ENCODE results near the gene IFNL2.
A peak's percentile ranks its signal among the peaks of the same experiment; 100 is the strongest.
"Not testable (repeated sequence)": the region's sequence is repeated elsewhere in the genome, so short reads cannot be mapped to it uniquely, and the experiment has no call there.

The IFNL2 gene

DNA sequence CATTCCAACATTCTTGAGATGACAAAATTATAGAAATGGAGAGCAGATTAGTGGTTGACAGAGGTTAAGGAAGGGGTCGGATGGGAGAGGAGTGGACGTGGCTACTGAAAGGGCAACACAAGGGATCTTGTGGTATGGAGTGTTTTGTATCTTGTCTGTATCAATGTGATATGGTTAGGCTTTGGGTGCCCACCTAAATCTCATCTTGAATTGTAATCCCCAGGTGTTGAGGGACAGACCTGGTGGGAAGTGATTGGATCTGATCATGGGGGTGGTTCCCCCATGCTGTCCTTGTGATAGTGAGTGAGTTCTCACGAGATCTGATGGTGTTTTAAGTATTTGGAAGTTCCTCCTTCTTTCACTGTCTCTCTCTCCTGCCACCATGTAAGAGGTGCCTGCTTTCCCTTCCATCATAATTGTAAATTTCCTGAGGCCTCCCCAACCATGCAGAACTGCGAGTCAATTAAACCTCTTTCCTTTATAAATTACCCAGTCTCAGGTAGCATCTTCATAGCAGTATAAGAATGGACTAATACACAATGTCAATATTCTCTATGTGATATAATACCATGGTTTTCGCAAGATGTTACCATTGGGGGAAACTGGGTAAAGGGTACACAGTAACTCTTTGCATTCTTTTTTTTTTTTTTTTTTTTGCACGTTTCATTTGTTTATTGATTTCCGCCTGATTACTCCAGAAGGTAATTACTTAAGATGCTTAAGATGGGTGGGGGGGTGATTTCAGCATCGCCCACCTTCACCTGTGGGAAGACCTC lies 14.6 kb upstream of the IFNL2 start:
- no peak for DNase-seq (ENCODE audit: low spot score)

DNA sequence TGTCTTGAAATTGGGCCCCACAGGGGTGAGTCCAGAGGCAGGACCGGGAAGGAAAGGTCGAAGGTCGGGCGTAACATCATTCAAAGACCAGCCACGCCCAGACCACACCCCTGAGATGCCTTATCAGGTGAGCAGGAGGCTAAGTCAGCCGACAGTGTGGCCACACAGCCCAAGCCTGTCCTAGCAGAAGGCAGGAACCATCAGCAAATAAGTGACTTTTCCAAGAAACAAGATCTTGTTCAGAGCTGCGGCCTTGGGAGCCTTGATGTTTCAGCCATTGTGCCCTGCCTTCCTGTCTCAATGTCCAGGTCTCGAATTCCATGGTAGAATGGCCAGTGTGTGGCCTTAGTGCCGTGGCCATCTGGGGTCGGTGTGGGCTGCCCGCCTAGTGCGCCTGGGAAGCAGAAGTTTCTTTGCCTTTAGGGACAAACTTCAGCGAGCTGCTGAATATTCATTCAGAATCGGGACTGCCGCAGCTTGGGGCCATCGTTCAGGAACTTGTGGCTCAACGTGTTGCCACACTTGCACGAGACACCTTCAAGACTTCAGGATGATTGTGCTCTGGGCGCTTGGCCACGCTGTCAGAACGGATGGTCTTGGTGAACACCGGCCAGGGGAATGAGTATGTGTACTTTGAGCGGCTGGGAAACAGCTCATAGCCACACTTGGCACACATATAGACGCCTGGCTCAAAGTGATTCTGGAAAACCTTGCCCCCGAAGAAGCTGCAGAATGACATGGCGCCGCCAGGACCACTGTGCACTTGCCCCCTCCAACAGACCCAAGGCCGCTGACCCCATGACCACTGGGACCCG lies 13.5 kb upstream of the IFNL2 start:
- no peak for DNase-seq (ENCODE audit: low spot score)

DNA sequence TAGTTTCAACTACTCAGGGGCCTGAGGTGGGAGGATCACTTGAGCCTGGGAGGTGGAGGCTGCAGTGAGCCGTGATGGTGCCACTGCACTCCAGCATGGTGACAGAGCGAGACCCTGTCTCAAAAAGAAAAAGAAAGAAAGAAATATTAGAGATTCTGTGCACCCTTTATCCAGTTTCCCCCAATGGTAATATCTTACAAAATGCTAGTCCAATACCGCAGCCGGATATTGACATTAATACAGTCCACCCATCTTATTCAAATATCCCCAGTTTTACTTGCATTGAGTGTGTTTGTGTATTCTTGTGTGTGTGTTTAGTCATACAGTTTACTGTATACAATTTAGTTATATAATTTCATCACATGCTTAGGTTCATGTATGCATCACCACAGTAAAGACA lies 11.0 kb upstream of the IFNL2 start:
- DNase-seq (ENCODE audit: low spot score), result no peak

DNA sequence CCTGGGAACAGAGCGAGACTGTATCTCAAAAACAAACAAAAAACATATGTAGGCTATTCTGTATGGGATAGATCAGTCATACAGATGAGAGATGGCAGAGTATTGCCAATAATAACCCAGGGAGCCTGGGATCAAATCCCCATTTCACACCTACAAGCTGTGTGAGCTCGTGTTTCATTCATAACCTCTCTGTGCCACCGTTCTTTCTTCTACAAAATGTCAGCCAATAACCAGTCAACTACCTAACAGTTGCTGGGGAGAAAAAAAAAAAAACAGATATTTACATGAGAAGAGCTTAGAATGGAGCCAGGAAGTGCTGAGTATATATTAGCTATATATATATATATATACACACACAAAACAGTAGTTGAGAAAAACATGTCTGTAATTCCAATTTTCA lies 6.5 kb upstream of the IFNL2 start:
- DNase-seq (ENCODE audit: low spot score), result no peak

DNA sequence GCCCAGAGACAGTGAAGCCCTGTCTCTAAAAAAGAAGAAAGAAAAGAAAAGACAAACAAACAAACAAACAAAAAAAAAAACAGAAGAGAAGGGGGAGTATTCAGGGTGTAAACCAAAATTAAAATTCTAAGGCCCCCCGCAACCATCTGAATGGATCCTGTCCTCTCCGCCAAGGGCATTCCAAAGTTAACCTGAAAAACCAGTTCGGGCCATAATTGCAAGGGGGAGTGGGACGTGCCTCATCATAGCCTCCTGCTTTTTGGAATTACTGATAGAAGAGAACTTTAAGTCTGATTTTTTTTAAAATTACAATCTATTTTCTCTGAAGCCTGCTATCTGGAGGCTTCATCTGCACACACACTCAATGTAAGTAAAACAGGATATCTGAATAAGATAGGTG lies 5.7 kb upstream of the IFNL2 start:
- DNase-seq (ENCODE audit: low spot score), result no peak

DNA sequence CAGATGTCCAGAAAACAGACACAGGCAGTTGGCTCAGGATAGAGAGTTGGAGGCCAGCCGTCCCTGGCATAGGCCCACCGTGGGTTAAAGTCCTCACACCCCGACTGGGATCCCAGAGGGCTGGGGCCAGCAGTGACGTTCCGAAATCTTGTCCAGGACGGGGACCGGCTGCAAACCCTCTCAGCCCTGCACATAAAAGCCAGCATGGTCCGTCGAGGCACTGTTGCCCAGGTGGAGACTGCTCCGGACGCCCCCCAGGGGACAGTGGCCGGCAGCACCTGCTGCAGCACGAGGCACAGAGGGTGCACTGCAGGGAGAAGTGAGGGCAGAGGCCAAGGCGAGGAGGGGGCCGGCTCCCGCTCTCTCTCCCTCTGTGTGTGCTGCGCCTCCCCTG lies 4.3 kb upstream of the IFNL2 start:
- no peak for DNase-seq (ENCODE audit: low spot score)

DNA sequence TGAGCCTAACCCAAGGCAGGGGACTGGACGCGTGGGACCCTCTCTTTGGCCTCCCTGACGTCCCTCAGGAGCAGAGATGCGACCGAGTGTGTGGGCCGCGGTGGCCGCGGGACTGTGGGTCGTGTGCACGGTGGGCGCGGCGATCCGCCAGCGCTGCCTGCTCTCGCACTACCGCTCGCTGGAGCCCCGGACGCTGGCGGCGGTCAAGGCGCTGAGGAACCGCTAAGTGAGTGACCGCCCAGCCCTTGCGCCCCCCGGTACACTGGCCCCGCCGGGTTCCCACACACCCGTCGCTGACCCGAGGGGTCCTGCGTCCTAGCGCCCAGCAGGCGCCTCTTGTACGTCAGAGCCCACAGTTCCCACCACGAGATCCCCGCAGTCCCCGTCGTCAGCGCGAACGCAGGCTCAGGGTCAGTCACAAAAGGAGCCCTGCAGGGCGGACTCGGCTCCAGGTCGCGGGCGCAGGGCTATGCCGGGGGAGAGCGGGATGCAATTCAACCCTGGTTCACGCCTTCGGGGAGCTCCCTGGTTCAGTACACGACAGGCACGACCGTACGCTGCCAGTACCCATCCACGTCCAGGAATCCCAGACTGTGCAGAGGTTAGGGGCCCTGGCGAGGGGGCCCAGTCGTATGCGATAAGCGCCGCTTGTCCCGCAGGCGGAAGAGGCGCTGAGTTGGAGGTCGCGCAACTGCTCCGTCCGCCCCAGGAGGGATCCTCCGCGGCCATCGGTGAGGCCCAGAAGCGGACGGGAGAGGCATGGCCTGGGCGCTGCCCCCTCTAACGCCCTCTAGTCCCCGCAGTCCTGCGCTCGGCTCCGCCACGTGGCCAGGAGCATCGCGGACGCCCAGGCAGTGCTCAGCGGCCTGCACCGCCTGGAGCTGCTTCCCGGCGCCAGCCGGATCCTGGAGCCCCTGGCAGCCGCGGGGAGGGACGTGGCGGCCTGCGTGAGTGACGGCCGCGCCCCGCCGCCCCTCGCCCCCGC lies 3.6 kb upstream of the IFNL2 start:
- DNase-seq (ENCODE audit: low spot score), result peak; percentile 42

DNA sequence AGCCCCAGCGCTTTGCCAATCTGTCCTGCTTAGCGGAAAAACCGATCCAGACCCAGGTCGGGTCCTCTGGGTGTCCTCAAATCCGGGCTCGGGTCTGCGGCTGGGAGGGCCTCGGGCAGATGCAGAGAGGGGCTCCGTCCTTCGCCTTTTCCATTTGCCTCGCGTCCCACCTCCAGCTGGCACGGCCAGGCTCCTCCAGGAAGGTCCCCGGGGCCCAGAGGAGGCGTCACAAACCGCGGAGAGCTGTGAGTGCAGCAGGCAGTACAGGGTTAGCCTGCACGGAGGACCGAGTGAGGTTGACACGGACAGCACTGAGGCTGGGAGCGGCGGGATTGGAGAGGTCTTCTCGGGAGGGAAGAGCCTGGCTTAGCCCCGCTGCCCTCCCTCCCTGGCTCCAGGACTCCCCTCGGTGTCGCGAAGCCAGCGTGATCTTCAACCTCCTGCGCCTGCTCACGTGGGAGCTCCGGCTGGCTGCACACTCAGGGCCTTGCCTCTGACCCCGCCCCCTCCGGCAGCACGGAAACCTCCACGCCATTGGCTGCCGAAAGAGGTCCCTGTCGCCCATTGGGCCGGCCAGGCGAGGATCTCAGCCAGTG lies 2.8 kb upstream of the IFNL2 start:
- no peak for DNase-seq (ENCODE audit: low spot score)

DNA sequence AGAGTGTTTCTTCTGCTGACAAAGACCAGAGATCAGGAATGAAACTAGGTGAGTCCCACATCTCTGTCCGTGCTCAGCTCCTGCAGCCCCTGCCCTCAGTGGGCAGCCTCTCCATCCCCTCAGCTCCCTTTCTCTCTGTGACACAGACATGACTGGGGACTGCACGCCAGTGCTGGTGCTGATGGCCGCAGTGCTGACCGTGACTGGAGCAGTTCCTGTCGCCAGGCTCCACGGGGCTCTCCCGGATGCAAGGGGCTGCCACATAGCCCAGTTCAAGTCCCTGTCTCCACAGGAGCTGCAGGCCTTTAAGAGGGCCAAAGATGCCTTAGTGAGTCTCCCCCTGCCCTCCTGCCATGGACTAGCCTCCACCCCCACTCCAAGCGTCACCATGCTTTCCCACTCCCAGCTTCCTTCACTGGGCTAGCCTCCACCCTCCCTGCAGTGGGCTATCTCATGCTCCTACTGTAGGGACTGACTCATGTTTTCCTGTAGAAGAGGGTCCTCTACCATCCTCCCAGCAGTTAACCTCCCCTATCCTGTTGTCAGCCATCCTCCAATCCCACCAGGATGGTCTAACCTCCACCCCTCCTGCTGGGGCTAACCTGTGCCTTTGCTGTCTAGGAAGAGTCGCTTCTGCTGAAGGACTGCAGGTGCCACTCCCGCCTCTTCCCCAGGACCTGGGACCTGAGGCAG lies 481 bp downstream of the IFNL2 start:
- DNase-seq (ENCODE audit: low spot score), result not testable (repeated sequence)

DNA sequence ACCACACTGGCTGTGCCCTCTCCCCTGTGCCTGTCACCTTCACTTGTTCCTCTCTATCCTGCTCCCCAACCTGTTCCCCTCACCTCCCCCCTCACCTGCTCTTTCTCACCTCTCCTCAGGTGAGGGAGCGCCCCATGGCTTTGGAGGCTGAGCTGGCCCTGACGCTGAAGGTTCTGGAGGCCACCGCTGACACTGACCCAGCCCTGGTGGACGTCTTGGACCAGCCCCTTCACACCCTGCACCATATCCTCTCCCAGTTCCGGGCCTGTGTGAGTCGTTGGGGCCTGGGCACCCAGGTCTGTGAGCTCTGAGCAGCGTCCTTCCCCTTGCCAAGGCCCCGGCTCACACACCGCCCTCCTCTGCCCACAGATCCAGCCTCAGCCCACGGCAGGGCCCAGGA lies 1.2 kb downstream of the IFNL2 start:
- not testable (repeated sequence) for DNase-seq (ENCODE audit: low spot score)

DNA sequence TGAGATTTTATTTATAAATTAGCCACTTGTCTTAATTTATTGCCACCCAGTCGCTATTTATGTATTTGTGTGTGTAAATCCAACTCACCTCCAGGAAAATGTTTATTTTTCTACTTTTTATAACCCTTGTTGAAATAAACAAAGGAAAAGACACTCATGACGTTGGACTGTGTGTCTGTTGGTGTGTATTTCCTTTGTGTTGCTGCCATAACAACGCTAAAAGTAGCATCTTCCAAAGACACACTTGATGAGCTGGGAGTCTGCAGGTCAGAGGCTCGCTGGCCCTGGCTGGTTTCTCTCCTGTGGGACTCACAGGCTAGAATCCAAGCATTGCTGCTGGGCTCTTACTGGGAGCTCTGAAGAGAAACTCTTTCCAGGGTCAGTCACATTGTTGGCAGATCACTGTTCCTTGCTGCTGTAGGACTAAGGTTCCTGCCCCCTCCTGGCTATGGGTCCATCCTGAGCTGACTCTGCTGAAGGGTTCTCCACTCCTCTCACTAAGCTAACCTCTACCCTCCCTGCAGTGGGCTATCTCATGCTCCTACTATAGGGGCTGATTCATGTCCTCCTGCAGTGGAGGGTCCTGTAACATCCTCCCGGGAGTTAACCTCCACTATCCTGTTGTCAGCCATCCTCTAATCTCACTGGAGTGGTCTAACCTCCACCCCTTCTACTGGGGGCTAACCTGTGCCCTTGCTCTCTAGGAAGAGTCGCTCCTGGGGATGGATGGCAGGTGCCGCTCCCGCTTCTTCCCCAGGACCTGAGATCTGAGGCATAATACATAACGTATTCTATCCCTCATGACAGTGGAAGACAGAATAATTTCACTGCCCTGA lies 2.1 kb downstream of the IFNL2 start:
- no peak for DNase-seq (ENCODE audit: low spot score)

DNA sequence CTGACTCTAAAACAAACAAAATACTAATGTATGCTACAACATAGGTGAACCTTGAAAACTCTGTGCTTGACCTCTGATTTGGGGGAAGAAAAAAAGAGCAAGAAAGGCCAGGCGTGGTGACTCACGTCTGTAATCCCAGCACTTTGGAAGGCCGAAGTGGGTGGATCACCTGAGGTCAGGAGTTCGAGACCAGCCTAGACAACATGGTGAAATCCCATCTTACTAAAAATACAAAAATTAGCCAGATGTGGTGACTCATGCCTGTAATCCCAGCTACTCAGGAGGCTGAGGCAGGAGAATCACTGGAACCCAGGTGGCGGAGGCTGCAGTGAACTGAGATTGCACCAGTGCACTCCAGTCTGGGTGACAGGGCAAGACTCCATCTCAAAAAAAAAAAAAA lies 5.7 kb downstream of the IFNL2 start:
- DNase-seq (ENCODE audit: low spot score), result not testable (repeated sequence)

DNA sequence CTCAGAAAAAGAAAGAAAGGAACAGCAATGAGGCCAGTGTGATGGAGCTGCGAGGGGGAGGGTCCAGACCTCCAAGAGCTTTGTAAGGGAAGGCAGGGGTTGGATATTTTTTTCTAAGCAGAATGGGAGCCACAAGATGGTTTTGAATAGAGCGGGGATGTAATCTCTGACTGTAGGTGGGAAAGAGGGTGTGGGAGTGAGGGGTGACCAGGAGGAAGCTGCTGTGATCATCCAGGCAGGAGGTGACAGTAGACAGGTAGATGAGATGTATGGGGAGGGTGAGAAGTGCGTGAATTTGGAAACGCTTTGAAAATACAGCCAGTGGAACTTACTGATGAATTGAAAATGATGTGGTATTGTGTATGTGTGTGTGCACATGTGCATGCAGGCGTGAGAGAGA lies 7.4 kb downstream of the IFNL2 start:
- DNase-seq (ENCODE audit: low spot score), result no peak

DNA sequence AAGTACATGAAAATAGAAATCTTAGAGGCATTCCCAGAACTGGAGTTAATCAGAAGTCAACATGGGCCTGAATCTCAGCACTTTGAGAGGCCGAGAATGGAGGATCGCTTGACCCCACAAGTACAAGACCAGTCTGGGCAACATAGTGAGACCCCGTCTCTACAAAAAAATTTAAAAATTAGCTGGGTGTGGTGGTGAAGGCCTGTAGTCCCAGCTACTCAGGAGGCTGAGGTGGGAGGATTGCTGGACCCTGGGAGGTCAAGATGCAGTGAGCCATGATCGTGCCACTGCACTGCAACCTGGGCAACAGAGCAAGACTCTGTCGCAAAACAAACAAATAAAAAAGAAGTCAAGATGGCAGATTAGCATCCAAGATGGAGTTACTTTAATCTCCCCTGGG lies 8.5 kb downstream of the IFNL2 start:
- DNase-seq (ENCODE audit: low spot score), result no peak

DNA sequence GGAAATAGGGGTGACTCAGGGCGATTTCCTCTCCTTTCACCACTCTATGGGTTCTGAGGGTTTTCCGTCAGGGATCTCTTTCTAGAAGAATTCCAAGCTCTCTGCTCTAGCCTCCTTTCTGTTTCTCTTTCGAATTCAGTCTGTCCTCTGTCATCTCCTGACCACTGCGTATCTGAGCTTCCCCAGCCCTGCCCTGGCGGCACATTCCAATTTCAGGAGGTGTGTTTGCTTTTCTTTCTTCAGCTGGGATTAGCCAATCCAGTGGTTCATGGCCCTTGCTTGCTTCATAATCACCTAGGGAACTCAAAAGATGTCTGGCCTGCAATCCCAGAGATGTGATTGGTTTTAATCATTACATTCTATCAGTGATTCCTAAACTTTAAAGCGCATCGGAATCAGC lies 9.4 kb downstream of the IFNL2 start:
- no peak for DNase-seq (ENCODE audit: low spot score)

DNA sequence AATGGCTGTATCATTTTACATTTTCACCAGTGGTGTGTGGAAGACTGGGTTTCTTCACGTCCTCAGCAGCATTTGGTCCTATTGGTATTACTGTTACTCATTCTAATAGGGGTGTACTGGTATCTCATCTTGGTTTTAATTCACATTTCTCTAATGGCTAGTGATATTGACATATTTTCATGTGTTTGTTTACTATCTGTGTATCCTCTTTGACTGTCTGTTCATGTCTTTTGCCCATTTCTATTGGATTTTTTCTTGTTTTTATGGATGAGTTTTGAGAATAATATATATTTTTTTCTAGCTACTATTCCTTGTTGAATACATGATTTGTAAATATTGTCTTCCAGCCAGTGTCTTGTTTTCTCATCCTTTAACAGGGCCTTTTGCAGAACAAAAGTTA lies 13.8 kb downstream of the IFNL2 start:
- no peak for DNase-seq (ENCODE audit: low spot score)

DNA sequence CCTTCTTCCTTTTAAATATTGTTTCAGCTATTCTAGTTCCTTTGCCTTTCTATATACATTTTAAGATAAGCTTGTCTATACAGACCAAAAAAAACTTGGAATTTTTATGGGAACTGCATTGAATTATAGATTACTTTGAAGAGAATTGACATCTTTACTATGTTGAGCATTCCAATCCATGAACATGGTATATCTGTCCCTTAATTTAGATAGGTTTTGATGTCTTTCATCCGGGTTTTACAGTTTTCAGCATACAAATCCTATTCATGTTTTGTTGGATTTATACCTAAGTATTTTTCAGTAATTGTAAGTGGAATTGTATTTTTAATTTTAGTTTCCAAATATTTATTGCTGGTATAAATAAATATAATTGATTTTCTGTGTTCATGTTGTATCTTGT lies 15.8 kb downstream of the IFNL2 start:
- DNase-seq (ENCODE audit: low spot score), result no peak

DNA sequence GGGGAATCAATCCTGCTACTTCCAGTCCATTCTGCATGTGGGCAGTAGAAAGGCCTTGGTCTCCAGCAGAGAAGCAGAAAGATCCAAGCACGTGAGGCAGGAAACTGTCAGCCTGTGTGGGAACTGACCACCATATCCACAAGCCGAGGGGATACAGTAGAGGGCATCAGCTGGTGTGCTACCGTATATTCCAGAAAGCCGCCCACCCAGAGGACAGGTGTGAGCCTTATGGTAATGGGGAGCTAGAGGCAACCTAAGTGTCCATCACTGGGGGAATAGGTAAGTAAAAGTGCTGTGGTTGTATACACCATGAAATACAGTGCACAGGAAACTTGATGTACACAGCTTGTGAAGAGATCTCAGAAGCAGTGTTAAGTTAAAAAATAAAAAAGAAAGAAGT lies 25.2 kb downstream of the IFNL2 start:
- no peak for DNase-seq (ENCODE audit: low spot score)

DNA sequence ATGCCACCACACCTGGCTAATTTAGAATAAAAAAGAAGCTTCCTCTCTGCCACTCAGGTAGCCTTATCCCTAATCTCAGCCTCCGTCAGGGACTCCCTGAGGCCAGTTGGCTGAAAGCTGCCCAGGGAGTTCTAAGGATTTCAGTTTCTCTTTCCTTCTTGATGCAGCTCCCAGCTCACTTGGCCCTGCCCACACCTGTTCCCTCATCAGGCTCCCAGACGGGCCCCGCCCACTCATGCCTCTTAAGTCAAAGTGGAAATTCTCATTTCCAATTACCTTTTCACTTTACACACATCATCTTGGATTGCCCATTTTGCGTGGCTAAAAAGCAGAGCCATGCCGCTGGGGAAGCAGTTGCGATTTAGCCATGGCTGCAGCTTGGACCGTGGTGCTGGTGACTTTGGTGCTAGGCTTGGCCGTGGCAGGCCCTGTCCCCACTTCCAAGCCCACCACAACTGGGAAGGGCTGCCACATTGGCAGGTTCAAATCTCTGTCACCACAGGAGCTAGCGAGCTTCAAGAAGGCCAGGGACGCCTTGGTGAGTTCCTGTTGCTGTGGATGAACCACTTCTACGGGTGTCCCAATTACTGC lies 28.0 kb downstream of the IFNL2 start, which contains the start of gene IFNL1:
Gene IFNL1 (plus strand): TSS at position 353 of the 591 bp plus-strand sequence. CDS start 15 bp downstream, at position 368.
- no peak for DNase-seq (ENCODE audit: low spot score)

DNA sequence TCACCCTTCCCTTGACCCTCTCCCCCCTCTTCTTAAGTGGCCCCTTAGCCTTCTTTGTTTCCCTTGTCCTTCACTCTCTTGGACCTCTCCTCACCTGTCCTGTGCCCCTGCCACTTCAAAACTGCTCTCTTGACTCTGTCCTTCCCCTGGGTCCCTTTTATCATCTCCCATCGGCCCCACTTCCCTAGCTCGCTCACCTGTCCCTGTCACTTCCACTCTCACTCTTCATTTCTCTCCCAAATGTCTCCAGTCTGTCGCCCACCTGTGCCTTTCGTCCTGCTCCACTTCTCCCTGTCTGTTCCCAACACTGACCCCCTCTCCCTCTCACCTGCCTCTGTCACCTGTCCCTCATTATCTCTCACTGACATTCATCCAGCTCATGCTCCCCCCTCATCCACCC lies 28.7 kb downstream of the IFNL2 start:
- DNase-seq (ENCODE audit: low spot score), result no peak

Data from D341Med (cell line).